ENCODE results near the gene SYNDIG1.

Gene SYNDIG1

GRCh38 chr20:24522452-24523330 is 53.3 kb downstream of the SYNDIG1 start:
- no peak for DNase-seq (ENCODE audit: low read depth)
- no peak overlapping the region for H3K4me3 ChIP-seq (ENCODE audit: low read depth, low read length)
- in situ Hi-C loops (cut with HindIII; ENCODE audit: low sequenced_read_pairs), result no loop called here
- TF ChIP-seq CTCF (IDR thresholded peaks at IDR 0.05; ENCODE audit: low read depth, low read length, missing control alignments), result no peak

- in situ Hi-C loops (cut with HindIII; ENCODE audit: low sequenced_read_pairs), result no loop called here
- H3K4me3 ChIP-seq (ENCODE audit: low read depth, low read length), result no peak overlapping the region
- TF ChIP-seq CTCF (IDR thresholded peaks at IDR 0.05; ENCODE audit: low read depth, low read length, missing control alignments), result no peak
- DNase-seq (ENCODE audit: low read depth), result no peak
These were observed 54.2 kb downstream of the SYNDIG1 start for GRCh38 chr20:24523661-24524060.

GRCh38 chr20:24528583-24529368 is 59.3 kb downstream of the SYNDIG1 start:
- no peak overlapping the region for H3K4me3 ChIP-seq (ENCODE audit: low read depth, low read length)
- TF ChIP-seq CTCF (IDR thresholded peaks at IDR 0.05; ENCODE audit: low read depth, low read length, missing control alignments), result no peak
- DNase-seq (ENCODE audit: low read depth), result no peak
- in situ Hi-C loops (cut with HindIII; ENCODE audit: low sequenced_read_pairs), result no loop called here

- DNase-seq (ENCODE audit: low read depth), result no peak
- no peak overlapping the region for H3K4me3 ChIP-seq (ENCODE audit: low read depth, low read length)
- TF ChIP-seq CTCF (IDR thresholded peaks at IDR 0.05; ENCODE audit: low read depth, low read length, missing control alignments), result no peak
- in situ Hi-C loops (cut with HindIII; ENCODE audit: low sequenced_read_pairs), result no loop called here
These were observed 59.9 kb downstream of the SYNDIG1 start for GRCh38 chr20:24529369-24529719.

- H3K4me3 ChIP-seq (ENCODE audit: low read depth, low read length), result no peak overlapping the region
- TF ChIP-seq CTCF (IDR thresholded peaks at IDR 0.05; ENCODE audit: low read depth, low read length, missing control alignments), result no peak
- no peak for DNase-seq (ENCODE audit: low read depth)
- in situ Hi-C loops (cut with HindIII; ENCODE audit: low sequenced_read_pairs), result no loop called here
These were observed 60.8 kb downstream of the SYNDIG1 start for GRCh38 chr20:24530131-24530680.

GRCh38 chr20:24531202-24531601 is 61.8 kb downstream of the SYNDIG1 start:
- DNase-seq (ENCODE audit: low read depth), result no peak
- in situ Hi-C loops (cut with HindIII; ENCODE audit: low sequenced_read_pairs), result no loop called here
- TF ChIP-seq CTCF (IDR thresholded peaks at IDR 0.05; ENCODE audit: low read depth, low read length, missing control alignments), result no peak
- no peak overlapping the region for H3K4me3 ChIP-seq (ENCODE audit: low read depth, low read length)

All from astrocyte of the cerebellum (primary cell).